GM19099 (cell line): ENCODE data around the gene ADAM8.

Source experiments
- POLR2A ChIP-seq: IDR thresholded peaks from 3 replicates; pipeline ENCODE4 v1.6.1; 2011; ENCODE audit warnings: low read depth; ENCODE audit not compliant: insufficient read length; ENCODE audit errors: extremely low read depth

The ADAM8 gene

GRCh38 chr10:133224076-133224475, 52.6 kb downstream of the ADAM8 start:
- TF ChIP-seq POLR2A, result no peak

DNA sequence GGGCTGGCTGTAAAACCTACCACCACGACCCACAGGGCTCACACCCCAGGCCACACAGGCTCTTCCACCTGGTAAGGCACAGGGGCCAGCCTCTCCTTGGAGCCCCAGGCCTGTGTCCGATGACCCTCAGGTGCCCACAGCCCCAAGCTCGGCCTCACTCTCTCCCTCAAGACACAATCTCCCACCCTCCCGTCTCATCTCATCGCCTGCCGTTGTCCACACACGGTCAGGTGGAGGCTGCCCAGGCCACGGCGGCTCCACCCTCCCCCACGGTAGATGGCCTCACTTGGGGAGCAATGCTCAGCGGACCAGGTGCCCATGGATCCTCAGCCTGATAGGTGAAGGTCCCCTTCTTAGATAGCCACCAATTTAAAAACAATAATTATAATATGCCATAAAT, 55.3 kb downstream of the ADAM8 start:
- TF ChIP-seq POLR2A, result no peak

GRCh38 chr10:133219782-133220181, 56.9 kb downstream of the ADAM8 start:
- TF ChIP-seq POLR2A, result no peak

DNA sequence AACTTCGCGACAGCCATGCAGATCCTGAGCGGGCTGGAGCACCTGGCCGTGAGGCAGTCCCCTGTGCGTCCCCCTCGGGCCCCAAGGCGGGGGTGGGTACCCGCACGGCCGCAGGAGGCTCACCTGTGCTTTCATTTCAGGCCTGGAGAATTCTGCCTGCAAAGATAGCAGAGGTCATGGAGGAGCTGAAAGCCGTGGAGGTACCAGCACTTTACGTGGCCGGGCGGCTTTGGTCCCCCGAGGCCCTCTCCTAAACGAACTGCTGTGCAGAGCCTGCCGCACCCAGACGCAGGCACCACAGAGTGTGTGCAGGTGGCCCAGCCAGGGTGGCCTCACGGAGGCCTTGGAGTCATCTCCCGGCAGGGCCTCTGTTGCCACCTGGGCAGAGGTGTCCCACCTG, 57.8 kb downstream of the ADAM8 start:
- TF ChIP-seq POLR2A, result no peak

GRCh38 chr10:133217800-133218589, 58.7 kb downstream of the ADAM8 start:
- no peak for TF ChIP-seq POLR2A

DNA sequence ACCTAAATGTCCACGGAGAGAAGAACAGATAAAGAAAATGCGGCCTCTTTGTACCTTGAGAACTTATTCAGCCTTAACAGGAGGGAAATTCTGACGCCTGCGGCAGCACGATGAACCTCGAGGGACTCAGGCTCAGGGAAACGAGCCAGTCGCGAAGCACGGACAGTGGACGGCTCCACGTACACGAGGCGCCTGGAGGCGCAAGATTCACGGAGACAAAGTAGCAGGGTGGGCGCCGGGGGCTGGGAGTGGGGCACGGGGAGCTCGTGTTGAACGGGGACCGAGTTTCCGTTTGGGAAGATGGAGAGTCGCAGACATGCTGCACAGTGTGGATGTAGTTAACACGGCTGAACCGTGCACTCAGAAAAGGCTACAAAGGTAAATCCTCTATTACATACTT, 59.9 kb downstream of the ADAM8 start:
- TF ChIP-seq POLR2A, result no peak

GRCh38 chr10:133215586-133215985, 61.1 kb downstream of the ADAM8 start:
- no peak for TF ChIP-seq POLR2A

DNA sequence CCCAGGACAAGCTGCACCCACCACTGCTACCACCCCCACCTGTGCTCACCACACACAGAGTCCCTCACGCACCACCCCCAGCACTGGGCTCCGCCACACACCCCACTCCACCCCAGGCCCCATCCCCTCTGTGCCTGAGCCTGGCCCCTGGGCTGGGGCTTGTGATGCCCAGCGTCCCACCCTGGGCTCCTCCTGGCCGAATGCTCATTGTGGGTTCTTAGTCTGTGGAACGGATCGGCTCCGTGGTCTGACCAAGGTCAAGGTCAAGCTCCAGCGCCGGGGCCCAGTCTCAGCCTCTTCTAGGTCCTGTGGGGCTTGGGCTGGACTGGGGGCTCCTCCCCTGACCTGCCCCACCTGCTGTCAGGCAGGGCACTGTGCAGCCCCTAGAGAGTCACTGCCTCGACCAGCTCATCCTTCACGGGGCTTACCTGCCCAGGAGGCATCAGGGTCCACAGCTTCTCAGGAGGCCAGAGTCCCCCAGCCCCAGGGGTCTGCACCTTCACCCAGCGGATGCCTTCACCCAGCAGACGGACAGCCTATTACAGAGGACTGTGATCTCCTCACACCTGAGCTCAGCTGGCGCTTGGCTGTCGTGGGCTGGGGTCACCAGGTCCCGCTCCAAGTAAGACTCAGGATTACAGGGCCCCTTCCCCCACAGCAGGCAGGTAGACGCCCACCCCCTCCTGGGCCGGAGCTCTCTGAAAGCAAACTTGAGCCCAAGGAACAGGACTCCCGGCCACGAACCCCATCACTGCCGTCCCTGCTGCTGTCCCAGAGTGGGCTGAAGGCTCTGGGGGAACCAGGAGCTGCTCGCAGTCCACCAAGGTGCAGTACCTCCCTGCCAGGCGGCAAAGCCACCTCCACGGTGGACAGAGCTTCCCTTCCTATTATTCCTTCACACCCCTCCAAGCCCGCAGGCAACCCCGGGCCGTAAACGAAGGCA, 61.9 kb downstream of the ADAM8 start:
- TF ChIP-seq POLR2A, result no peak

DNA sequence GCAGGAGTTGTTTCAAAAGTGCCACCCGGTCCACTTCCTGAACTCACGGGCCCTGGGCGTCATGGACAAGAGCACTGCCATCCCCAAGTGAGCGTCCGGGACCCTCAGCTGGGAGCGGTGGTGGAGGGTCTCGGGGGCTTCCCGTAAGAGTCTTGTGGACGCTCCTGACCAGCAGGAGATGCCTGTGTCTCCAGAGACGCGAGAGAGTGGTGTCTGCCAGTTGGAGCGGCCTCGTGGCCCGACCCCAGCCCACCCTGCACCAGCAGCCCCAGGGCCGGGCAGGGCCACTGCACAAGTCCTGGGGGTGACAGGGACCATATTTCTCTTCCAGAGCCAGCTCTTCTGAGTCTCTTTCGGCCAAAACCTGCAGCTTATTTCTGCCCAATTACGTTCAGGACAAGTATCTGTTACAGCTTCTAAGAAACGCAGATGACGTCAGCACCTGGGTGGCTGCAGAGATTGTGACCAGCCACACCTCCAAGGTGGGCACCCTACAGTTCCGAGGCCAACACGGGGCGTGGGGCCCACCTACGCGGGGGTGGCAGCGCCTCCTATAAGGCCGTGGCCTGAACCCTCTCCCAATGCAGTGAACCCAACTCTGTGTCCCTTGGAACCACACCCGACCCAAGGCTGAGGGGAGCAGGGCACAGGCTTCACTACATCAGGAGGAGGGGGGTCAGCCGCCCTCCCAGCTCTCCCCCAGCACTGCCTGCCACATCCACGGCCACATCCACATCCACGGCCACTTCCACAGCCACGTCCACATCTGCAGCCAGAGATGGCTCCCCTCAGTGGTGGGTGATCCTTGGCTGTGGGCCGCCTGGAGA, 62.8 kb downstream of the ADAM8 start:
- TF ChIP-seq POLR2A, result no peak

DNA sequence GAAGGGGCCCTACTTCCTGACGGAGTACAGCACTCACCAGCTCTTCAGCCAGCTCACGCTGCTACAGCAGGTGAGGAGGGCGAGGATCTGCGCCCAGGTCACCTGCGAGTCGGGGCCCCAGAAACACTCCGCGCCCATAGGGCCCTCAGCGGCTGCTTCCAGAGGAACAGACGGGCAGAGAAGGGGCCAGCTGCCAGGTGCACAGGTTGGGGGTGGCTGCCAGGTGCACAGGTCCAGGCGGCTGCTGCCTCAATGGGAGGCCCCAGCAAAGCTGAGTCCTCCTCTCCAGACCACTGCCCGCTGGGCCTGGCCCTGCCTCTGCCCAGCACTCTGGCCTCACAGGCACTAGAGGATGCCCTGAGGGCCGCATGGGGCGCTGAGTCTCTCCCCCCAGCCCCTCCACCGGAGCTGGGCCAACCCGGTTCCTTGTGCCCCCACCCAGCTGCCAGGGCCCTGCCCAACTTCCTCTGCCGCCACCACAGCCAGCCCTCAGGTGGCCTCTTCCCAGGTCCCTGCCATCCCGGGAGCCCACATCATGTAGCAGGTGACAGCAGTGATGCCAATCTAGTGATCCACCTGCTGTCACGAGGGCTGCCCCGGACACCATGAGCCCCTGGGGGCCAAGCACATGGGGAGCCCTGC, 63.7 kb downstream of the ADAM8 start:
- no peak for TF ChIP-seq POLR2A
